Neutrophil (primary cell): ENCODE data around the gene HOXA11.

ENCODE experiments used
- H3K27ac ChIP-seq: fragments of 200-600 bp; sonication (generic); 2 replicates; pipeline ENCODE4 v1.5.1; 2016; ENCODE audit warnings: mild to moderate bottlenecking, moderate library complexity
- H3K27me3 ChIP-seq: fragments of 200-600 bp; sonication (generic); 2 replicates; pipeline ENCODE4 v1.6.0; 2016; ENCODE audit warnings: mild to moderate bottlenecking
- H3K36me3 ChIP-seq: fragments of 200-600 bp; sonication (generic); 2 replicates; pipeline ENCODE4 v1.5.1; 2017
- H3K4me1 ChIP-seq, 2 experiments: fragments of 200-600 bp in 1 of 2; sonication (generic) in 1 of 2; 1 replicate in 1 of 2; 2 replicates in 1 of 2; pipeline versions ENCODE4 v1.5.1 to v1.6.1; 2013 to 2016; ENCODE audit warnings: low read depth in 1 of 2, low read length in 1 of 2, mild to moderate bottlenecking in 1 of 2, moderate library complexity in 1 of 2; ENCODE audit not compliant: control insufficient read depth in 1 of 2, insufficient read depth in 1 of 2
- H3K4me3 ChIP-seq, 2 experiments: fragments of 200-600 bp in 1 of 2; sonication (generic) in 1 of 2; 1 replicate in 1 of 2; 2 replicates in 1 of 2; pipeline ENCODE4 v1.5.1; 2013 to 2016; ENCODE audit warnings: low read depth in 1 of 2, low read length in 1 of 2, mild to moderate bottlenecking in 1 of 2, moderate library complexity in 1 of 2
- H3K9me3 ChIP-seq: fragments of 200-600 bp; sonication (generic); 2 replicates; pipeline ENCODE4 v1.5.1; 2016
- TF ChIP-seq, protein P1 (sequence below): fragments of 200-600 bp; sonication (generic); IDR thresholded peaks from 2 replicates; pipeline ENCODE4 v1.5.1; 2016; ENCODE audit warnings: antibody characterized with exemption

Gene HOXA11

DNA sequence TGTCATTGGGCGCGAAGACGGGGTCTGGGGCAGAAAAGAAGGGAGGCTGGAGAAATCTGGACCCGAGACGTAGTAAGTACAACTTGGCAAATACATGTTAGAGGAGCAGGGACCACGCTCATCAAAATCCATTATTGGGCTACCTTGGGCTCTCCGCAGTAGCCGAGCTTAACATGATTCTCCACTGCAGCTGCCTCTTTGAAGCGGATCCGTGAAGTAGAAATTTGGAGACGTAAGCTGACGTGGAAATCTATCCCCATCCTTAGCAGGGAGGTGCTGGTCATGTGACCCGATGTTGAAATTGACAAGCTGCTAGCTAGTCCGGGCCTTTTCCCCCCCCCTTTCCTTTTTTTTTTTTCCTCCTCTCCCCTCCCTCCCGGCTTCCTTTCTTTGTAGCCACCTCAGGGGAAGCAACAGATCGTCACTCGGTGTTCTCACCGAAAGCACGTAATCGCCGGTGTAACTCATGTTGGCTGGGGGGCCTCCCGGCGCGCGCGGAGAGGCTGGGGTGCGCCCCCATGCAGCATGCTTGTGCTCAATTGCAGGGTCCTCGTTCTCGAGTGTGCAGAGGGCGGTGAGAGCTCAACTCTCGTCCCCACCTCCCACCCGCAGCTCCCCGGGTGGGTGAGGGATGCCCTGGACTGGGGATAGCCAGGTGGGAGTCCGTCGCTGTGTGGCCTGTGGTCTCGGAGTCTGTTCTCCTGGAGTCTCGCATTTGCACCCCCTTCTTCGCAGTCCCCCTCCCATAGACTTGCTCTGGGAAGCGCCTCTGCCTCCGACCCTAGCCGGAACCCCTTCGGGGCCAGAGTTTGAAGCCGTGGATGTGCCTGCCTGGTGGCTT is at the start of gene HOXA11:
TSS of gene HOXA11 (minus strand) at position 220 of the 841 bp plus-strand sequence. CDS start at position 132, 88 bp downstream.
- H3K4me3 ChIP-seq: peak within 1 kb of the TSS; percentile 13 to 45
- H3K36me3 ChIP-seq: no peaks in the 10 kb centered on the region
- H3K27me3 ChIP-seq: peaks cover 100% of the 10 kb centered on the region
- no peaks in the 10 kb centered on the region for H3K9me3 ChIP-seq
- H3K4me1 ChIP-seq: peaks cover 41 to 50% of the 10 kb centered on the region in 2 experiments
- TF ChIP-seq, protein P1, sequence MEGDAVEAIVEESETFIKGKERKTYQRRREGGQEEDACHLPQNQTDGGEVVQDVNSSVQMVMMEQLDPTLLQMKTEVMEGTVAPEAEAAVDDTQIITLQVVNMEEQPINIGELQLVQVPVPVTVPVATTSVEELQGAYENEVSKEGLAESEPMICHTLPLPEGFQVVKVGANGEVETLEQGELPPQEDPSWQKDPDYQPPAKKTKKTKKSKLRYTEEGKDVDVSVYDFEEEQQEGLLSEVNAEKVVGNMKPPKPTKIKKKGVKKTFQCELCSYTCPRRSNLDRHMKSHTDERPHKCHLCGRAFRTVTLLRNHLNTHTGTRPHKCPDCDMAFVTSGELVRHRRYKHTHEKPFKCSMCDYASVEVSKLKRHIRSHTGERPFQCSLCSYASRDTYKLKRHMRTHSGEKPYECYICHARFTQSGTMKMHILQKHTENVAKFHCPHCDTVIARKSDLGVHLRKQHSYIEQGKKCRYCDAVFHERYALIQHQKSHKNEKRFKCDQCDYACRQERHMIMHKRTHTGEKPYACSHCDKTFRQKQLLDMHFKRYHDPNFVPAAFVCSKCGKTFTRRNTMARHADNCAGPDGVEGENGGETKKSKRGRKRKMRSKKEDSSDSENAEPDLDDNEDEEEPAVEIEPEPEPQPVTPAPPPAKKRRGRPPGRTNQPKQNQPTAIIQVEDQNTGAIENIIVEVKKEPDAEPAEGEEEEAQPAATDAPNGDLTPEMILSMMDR: no peak
- no peak within 1 kb of the TSS for H3K27ac ChIP-seq

- H3K27ac ChIP-seq: no peak overlapping the region
- TF ChIP-seq, protein P1: no peak
- H3K4me1 ChIP-seq: no peaks in the 10 kb centered on the region
- H3K36me3 ChIP-seq: no peaks in the 10 kb centered on the region
- H3K9me3 ChIP-seq: no peaks in the 10 kb centered on the region
- peaks cover 100% of the 10 kb centered on the region for H3K27me3 ChIP-seq
- no peak overlapping the region for H3K4me3 ChIP-seq
Measured at GRCh38 chr7:27229448-27229847, 44.4 kb upstream of the HOXA11 start.

GRCh38 chr7:27224983-27225934 is 40.2 kb upstream of the HOXA11 start:
- Histone ChIP-seq H3K27ac (no peak overlapping the region), H3K36me3 (no peaks in the 10 kb centered on the region), H3K27me3 (peaks cover 100% of the 10 kb centered on the region), H3K4me1 (no peaks in the 10 kb centered on the region), H3K9me3 (no peaks in the 10 kb centered on the region), H3K4me3 (no peak overlapping the region)
- TF ChIP-seq, protein P1: no peak

DNA sequence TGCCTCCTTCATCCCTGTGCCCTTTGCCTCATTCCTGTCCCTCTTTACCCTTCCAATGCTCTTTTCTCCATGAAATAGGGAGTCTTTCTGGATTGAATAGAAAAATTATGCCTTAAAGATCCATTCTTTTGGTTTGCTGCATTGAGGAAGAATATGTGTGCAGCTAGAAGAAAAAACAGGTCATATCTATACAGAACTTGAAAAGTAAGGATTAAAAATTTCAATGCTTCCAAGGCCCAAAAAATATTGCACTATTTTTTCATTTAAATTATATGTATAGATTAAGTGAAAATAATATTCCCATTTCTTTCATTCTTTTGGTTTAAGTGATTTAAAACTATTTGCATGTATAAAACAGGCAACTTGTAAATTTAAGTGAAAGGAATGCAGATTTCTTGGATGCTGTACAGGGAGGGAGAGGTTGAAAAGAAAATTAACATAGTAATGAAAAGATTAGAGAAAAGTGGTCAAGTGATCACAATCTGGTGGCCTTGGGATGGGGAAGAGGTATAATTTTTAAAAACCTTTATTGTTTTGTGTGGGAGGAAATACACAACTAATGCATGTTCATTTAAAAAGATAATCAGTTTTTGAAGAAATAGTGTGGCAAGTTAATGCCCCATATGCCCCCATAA is 39.0 kb upstream of the HOXA11 start:
- Histone ChIP-seq H3K4me1 (no peaks in the 10 kb centered on the region), H3K27ac (no peak overlapping the region), H3K4me3 (no peak overlapping the region), H3K36me3 (no peaks in the 10 kb centered on the region), H3K9me3 (no peaks in the 10 kb centered on the region), H3K27me3 (peaks cover 100% of the 10 kb centered on the region)
- TF ChIP-seq, protein P1: no peak

DNA sequence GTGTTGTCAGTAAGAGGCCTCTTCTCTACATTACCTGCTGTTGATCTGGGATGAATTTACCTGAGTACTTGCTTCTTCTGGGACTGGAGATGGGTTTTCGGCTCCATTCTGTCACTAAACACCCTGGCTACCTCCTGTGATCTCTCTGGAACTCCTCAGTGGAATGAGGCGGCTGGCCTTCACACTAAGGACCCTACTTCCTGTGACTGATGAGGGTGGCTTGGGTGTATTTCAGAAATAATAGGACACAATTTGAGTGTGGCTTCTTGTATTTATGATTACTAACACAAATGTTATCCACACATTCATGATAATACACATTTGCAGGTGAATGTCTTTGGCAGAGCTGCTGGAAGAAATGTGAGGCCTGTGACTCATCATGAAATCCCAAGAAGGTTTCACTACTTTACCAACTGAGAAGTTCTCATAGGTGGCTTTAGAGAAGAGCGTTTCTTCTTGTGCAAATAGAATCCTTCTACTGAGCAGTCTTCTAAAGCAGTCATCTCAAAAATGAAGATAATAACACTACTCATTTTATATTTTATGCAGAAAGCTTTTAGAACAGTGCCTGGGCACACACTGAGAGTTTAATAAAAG is 36.3 kb upstream of the HOXA11 start:
- Histone ChIP-seq H3K9me3 (no peaks in the 10 kb centered on the region), H3K4me1 (no peaks in the 10 kb centered on the region), H3K27ac (no peak overlapping the region), H3K36me3 (no peaks in the 10 kb centered on the region), H3K27me3 (peaks cover 100% of the 10 kb centered on the region), H3K4me3 (no peak overlapping the region)
- TF ChIP-seq, protein P1: no peak
